ENCODE data around the gene TESK2. TPM values are rescaled to one million over a fixed set of nuclear protein-coding genes. Genes with fewer than 3 reads are reported as not detected.

The TESK2 gene
- total and polyA plus RNA-seq, 2 of the 13 experiments (the other 11 are each of a cell fraction or from before 2014, with no cell fraction given) = 5.5 to 9.6 TPM

- TF ChIP-seq SNAPC4 (CRISPR knock-in tag; IDR thresholded peaks at IDR 0.05) = no peak
- no peak for TF ChIP-seq SMARCE1 (IDR thresholded peaks at IDR 0.05; ENCODE audit: borderline replicate concordance)
- peak; percentile 72; the same call in 1 of the 2 replicates for TF ChIP-seq NCOR1 (IDR thresholded peaks at IDR 0.05; ENCODE audit: borderline replicate concordance, low read length)
- TF ChIP-seq KDM5B (CRISPR knock-in tag; IDR thresholded peaks at IDR 0.05; ENCODE audit: borderline replicate concordance) = peak; percentile 27; the same call in 1 of the 2 replicates
- TF ChIP-seq MLLT10 (CRISPR knock-in tag; IDR thresholded peaks at IDR 0.05) = no peak
- TF ChIP-seq ZNF609 (CRISPR knock-in tag; IDR thresholded peaks at IDR 0.05; ENCODE audit: borderline replicate concordance) = no peak
- TF ChIP-seq TBL1XR1 (IDR thresholded peaks at IDR 0.05; ENCODE audit: borderline replicate concordance, low read length, partially characterized antibody) = peak; percentile 68
- no peak for TF ChIP-seq ZNF451 (CRISPR knock-in tag; IDR thresholded peaks at IDR 0.05)
- TF ChIP-seq PCBP2 (optimal IDR thresholded peaks at IDR 0.05; ENCODE audit: low read depth, low read length, poor library complexity, severe bottlenecking) = no peak
- no peak for TF ChIP-seq SKI (IDR thresholded peaks at IDR 0.05; ENCODE audit: partially characterized antibody)
- TF ChIP-seq ZSCAN30 (CRISPR knock-in tag; IDR thresholded peaks at IDR 0.05) = no peak
- no peak for TF ChIP-seq ADNP (CRISPR knock-in tag; IDR thresholded peaks at IDR 0.05)
- no peak for TF ChIP-seq ZNF496 (CRISPR knock-in tag; IDR thresholded peaks at IDR 0.05; ENCODE audit: insufficient replicate concordance)
- TF ChIP-seq ISL2 (CRISPR knock-in tag; IDR thresholded peaks at IDR 0.05) = no peak
These were observed 193.2 kb downstream of the TESK2 start (continued) for GRCh38 chr1:45297666-45298356.
